Stimulated activated CD8-positive, alpha-beta memory T cell treated with anti-CD3 and anti-CD28 coated beads, Interleukin-2, amount 100 ng/mL, for 48 hours (primary cell): ENCODE data around the gene ARPC5.
A peak's percentile ranks its signal among the peaks of the same experiment; 100 is the strongest.
"Not testable (repeated sequence)": the region's sequence is repeated elsewhere in the genome, so short reads cannot be mapped to it uniquely, and the experiment has no call there.

Experiments
- DNase-seq, 2 donors: peaks; one replicate each; pipeline ENCODE4 v3.0.0-alpha.2; 2020; ENCODE audit warnings: low read depth in 2 of 2

ARPC5 gene

DNA sequence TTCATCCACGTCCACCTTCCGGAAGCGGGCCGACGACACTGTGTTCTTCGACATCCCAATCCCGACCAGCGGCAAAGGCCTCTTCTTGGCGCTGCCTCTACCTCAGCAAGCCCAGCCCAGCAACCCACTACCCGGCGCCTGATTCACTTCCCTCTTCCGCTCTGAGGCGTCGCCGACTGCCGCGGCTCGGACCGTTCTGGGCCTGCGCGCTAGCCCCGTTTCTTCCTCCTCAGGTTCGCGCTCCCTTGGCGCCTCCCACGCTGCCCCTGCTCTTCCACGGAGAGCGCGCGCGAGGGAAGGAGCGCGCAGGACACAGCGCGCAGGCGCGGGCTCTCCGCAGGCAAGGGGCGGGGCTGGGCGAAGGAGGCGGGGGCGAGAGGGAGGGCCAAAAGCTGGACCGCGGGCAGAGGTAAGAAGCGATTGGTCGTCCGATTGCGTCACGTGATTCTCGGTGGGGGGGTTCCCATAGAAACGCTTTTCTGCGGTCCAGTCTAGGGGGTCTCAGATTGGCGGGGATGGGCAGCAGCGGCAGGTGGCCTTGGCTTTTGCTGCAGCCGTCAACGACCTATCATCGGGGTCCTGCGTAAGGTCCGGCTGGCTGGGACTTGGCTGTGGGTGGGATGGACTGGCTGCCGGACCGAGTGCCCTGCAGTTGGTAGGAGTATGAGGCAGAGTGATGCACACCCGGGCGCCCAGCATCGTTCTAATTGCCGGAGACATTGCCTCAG is at the start of gene ARPC5:
Gene ARPC5, minus strand, starts transcription at position 178 of the 728 bp plus-strand sequence. Its CDS starts 124 bp downstream, at position 54.
- peak; percentile 95 to 96 for DNase-seq

DNA sequence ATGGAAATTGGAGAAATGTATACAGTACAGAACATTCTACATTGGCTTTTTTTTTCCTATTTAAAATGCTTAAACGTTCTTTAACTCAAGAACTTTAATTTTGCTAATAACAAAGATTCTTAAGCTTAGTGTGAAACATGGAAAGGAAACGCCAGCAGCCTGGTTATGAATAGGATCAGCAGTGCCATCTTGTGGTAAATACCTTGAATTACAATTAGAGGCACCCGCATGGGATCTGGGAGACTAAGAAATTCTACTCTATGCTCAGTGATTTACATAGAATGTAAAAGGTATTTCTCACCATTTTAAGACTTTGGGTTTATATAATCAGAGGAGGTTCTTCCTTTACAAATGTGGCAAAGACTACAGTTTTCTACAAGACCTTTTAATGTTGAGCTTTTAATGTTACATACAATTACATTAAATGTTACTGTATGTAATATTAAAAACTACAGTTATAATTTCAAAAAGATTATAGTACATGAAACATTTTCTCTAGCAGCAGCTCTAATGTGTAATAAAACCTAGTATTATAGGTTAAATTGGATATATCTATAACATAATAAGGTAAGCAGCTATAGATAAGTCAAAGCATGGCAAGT is 49.6 kb upstream of the ARPC5 start:
- no peak for DNase-seq

DNA sequence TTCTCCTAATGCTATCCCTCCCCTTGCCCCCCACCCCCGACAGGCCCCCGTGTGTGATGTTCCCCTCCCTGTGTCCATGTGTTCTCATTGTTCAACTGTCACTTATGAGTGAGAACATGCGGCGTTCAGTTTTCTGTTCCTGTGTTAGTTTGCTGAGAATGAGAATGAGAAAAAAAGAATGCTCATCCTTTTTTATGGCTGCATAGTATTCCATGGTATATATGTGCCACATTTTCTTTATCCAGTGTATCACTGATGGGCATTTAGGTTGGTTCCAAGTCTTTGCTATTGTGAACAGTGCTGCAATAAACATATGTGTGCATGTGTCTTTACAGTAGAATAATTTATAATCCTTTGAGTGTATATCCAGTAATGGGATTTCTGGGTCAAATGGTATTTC is 43.8 kb upstream of the ARPC5 start:
- DNase-seq, result not testable (repeated sequence)

DNA sequence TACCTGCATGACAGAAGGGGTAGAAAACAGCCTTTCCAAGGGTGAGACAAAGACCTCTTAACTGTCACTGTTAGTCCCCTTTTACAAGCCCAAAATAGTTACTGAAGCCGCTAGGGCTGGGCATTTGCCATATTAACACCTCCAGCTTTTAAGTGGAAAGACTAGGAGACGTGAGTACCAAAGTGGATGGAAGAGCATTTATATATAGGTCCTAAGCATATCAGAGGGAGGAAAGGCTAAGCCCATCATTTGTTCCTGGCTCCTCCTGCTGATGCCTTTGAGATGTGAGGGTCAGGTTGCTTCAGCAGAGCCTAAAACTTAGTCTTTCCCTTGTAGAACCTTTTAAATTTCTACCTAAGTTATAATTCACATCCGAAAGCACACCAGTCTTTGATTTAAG is 43.2 kb upstream of the ARPC5 start:
- DNase-seq, result no peak

DNA sequence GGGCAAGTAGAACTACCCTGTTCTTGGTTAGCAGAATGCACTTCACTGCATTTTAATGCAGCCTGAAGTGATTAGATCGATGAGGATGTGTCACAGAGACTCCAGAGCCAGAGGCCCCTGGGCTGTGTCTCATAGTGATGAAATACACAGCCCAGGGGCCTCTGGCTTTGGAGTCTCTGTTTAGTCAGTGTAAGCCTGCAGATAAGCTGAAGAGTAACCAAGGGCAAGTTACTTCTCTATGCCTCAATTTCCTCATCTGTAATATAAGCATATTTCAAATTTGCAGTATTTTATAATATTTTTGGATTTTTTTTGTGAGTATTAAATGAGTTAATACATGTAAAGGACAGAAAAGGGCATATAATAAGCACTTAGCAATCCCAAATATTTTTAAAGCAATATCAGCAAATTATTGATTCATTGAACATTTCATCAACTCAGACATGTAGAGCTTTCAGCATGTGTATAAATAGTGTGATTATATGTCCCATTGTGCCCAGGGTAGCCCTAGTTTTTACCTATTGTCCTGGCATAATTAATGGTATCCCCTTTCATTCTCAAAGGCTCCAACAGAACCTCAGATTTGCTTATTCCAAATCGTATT is 41.1 kb upstream of the ARPC5 start:
- no peak for DNase-seq

DNA sequence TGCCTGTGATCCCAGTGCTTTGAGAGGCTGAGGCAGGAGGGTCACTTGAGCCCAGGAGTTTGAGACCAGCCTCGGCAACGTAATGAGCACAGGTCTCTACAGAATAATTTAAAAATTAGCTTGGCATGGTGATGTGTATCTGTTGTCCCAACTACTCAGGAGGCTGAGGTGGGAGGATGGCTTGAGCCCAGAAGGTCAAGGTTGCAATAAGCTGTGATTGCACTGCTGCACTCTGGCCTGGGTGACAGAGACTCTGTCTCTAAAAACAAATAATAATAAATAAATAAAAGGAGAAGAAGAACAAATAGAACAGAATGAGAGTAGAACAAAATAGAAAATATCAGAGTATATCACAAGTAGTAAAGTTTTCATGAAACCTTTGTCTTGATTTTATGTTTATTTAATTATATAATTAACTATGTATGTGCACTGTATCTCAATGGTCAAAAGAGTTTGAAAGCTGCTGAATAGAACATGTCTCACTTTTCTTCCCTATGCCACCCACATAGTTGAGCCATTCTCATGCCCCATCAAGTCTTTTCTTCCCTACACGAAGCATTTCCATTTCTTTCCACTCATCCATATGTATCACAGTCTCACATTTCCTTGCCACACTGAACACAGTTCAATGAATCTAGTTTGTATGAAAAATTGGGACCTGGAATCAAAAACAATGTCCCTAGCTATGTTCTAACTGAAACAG is 40.5 kb upstream of the ARPC5 start:
- DNase-seq, result no peak

DNA sequence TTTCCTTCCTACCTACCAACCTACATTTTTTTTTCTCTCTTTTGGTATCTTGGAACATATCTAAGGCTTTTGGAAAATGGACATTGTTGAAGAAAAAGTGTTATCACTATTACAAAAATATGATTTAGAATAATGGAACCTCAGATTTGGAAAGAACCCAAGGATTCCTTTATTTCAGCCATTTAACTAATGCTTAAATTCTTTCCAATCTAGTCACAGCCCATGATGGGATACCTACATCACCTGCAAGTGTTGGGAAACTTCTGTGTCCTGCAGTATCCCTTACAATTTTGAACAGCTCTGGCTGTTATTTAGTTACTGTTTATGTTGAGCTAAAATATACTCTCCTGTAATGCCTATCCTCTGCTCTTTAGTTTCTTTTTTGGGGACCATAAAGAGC is 39.8 kb upstream of the ARPC5 start:
- DNase-seq, result no peak

DNA sequence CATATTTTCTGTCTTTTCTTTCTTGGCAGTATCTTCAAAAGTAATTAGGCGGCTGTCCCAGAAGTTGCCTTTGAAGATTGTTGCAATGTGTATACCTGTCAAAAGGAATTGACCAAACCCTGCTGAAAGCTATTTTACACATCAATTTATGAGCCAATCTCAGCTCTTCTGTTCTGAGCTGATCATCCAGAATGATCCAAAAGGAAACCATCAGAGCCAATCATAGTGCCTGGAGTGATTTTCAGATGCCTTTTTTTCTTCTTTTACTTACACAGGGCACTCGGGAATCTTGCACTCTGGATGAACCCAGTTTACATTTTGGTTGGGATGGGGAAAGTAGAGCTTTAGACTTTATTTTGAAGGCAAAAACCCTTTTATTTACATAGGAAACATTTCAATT is 39.3 kb upstream of the ARPC5 start:
- DNase-seq, result no peak

DNA sequence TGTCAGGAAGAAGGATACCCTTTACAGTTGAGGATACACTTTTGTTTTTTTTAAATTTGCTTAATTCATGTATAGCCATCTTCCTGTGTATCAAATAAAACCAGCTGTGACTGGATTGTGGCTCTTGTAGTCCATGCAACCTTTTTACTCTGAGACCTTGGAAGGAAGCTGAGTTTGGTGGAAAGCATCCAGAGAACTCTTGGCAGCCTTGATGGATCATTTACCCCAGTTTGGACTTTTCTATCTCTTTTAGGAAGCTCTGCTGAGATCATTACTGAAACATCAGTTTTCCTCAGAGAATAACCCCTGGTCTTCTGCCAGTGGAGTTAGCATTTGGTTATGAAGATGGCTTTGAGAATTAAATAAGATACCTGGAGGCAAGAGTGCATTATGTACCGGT is 38.8 kb upstream of the ARPC5 start:
- DNase-seq, result no peak

DNA sequence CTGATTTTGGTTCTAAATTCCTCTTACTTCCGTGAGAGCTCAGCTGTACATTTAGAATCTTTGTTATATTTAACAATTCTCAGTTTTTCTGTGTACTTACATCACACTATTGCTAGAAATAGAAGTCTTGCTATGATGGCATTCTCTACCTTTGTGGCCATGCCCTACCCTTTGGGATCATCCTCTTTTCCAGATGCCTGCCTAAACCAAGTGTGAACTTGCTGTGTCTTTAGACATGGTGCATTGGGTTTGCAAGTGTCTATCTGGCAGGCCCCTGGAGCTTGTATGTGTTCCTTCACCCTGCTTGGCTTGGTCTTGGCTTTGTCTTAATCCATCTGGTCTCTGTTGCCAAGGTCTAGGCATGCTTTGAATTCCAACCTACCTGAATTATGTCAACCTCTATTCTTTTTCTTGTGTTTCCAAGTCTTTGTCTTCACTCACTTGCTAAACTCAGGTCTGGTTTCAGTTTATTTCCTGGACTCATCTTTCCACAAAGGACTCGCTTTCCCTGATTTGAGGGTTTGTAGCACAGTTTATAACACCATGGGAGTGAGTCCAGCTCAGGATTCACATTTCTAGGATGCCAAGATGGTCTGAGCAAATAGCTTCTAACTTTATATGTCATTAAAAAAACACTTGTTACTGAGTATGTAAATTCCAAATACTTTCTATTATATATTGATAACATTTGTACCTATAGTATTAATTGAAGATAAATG is 38.2 kb upstream of the ARPC5 start:
- no peak for DNase-seq

DNA sequence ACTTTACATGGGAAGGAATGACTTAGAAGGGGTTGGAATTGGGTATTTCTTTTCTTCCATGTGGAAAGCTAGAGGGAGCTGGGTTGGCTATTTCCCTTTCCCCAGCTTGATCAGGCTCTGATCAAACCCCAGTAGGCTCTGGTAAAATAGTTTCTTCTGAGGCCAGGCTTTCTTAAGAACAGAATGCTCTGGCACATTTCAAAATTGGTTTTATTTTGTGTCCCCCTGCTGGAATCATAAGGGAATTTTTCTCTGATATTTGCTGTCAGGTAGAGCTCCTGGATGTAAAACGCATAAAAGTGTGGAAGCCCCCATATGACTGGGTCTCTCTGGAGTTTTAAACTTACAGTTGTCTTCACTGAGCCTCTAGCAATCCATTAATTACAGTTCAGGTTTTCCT is 34.6 kb upstream of the ARPC5 start:
- no peak for DNase-seq

DNA sequence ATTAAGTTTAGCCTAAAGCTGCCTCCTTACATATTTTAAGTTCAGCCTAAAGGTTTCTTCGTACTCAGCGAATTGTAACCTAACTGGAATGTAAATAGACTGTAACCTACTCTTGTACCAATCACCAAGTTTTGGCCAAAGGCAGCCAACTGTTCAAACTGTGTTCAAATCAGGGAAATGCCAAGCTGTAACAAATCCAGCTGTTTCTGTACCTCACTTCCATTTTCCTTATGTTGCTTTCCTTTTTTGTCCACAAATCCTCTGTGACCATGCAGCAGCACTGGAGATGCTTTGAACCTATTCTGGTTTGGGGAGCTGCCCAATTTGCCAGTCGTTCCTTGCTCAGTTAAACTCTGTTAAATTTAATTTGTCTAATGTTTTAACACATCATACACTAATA is 20.8 kb upstream of the ARPC5 start:
- DNase-seq, result no peak

DNA sequence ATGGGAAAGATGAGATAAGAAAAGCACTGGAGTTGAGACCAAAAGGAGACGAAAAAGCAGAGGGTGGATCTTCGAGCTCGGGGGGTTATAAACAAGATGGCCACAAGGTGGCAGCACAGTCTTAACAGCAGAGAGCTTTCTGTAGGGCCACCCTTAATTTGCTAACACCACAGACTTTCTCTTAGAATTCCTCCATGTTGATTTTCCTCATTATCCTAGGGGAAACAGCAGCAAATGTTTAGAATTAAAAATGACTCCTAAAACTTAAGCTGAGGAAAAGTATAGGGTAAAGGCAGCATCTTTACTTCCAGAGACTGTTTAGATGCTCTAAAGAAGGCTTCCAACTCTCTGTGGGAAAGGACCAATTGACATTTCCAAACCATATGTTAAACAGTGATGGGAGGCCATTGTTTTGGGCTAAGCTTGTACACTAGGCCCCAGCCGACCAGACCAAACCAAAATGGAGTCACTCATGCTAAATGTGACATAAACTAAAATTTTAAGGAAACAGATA is 20.0 kb upstream of the ARPC5 start:
- DNase-seq, result peak; percentile 52 to 63

DNA sequence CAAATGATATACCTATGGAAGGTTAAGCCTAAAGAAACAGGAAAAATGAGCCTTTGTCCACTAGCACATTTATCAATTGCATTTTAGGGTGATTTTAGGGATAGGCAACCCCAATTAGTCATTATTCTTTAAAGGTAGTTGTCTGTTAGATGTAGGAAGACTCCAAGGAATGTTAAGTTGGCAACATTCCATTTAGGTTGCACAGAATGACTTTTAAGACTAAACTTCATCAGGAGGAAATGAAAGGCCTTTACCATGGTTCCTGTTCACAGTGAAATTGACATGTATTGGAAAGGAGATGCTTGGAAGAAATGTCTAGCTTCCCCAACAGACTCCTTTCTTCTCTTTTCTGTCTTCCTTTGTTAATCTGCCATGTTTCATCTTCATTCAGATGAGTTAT is 19.1 kb upstream of the ARPC5 start:
- no peak for DNase-seq

DNA sequence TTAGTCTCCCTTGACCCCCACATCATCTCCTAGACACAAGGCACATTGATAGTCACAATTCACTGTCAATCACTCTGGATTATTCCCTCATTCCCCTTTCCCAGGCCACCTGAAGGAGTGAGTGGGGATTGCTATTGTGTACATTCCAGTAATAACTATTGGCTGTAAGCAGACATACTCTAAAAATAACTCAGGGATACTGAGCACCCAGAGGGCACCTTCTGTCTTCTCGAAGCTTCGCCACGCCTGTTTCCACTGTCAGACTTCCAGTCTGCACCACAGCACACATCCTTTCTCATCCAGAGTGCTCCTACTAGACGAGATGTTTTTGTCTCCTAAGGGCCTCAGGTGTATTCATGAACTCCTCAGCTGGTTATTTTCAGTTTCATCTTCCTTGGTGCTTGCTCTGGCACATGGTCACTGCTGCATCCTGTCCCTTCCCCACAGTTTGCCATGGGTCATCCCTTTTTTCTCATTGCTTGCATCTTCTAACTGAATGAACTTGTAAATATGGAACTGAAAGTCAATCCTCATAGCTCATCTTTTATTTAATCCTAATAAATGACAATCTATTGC is 18.4 kb upstream of the ARPC5 start:
- DNase-seq, result no peak

DNA sequence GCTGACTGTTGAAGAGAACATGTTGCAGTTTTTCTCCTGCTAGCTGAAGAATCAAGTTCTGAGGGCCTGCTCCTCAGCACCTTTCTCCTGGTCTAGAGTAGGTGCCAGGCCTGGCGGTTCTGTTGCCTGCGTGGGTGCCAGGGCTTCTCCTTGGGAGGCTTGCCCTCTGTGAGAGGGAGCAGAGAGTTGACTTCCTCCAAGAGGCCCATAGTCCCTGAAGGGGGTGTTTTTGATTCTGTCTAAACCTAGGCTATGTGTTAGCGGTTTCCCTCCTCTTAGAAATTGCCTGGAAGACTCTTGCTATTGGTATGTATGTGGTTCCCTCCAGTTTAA is 17.8 kb upstream of the ARPC5 start:
- DNase-seq, result no peak

DNA sequence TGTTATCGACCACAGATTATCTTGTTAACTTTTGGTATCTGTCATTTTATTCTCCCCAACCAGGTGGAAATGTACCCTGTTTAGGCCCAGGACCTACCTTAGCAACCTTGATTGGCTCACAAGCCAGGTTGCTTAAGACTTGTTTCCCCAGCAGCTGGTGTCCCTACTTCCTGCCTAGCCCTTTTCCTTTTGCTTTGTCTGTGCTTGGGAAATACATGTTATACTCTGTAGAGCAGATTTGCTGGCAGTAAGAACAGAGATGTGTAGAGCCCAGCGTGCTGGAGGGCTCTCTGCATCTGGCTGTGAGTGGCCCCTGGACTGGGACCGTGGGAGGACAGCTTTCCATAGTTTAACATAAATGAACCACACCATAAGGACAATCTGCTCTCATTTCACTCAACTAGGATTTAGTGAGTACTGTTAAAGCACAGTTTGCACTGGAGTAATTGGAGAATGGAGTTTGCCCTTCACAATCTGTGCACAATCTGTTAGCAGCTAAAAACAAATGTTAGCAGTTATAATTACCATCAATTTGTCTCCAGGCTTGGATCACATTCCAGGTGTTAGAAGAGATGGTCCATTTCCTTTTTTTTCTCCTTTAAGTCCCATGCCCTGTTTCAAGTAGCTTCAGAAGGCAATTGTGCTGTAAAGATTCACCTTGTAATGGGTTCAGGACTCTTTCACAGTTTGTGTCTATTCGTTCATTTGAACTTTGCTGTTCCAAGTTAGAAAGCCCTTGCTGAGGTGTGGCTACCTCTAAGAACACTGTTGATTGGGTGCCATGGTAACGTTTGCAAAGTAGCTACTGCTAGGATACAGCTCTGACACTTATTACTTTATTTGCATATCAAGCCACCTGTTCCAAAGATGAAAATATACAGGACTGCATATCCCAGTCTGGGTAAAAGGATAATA is 17.2 kb upstream of the ARPC5 start, which contains the start of gene APOBEC4:
Gene APOBEC4, minus strand, starts transcription at position 770 of the 915 bp plus-strand sequence. CDS start 4,535 bp downstream, outside the sequence.
- no peak for DNase-seq

DNA sequence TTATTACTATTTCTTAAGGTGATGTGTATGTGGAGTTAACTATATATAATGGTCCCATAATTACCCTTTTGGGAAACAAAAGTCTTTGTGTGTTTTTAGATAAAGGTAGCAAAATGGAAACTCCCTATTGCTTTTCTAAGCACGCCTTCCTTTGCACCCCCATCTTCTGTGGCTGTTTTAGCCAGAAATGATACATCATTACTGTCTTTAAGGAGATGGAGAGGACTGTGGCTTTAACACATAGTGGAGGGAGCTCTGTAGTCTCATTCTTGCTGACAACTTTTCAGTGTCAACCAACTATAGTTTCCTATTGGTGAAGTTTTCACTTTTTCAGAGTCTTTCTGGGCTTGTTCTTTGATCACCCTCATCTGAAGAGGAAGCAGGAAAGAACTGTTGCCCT is 16.5 kb upstream of the ARPC5 start:
- no peak for DNase-seq

DNA sequence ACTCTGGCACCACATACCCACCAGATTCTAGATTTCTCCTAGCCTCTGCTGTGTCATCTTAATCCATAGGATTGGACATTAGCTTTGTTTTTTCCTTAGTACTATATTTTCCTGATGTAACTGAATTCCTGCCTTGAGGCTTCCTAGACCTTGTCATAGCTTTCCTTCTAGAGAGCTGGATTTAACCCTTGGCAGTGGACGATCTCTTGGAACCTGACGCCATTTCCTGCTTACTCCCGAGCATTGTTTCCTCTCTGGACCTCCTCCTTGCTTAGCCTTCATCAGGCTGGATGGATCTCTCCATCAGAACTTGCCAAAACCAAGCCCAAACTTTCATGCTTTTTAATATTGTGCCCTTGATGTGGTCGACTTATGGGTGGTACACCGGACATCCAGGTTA is 16.0 kb upstream of the ARPC5 start:
- no peak for DNase-seq

DNA sequence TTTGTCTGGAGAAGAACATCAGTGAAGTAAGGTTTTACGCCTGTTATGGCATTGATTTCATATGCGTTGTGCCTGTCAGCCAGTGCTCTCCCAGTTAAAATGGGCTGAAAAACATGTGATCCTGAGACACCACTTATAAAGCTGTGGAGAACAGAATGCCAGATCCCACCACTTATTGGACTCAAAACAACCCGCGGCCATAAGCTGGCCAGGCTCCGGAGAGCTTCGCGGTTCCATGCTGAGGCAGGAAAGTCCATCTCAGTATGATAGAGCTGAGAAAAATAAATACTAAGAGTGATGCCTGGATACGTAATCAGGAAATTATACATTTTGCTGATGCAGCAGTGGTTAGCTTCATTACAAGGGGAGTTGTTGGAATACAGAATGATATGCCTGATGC is 12.5 kb upstream of the ARPC5 start:
- DNase-seq, result no peak
